Jurkat, Clone E6-1 (cell line): ENCODE data around the gene LPIN1.
"Not testable (repeated sequence)": the region's sequence is repeated elsewhere in the genome, so short reads cannot be mapped to it uniquely, and the experiment has no call there.

Experiments used
- DNase-seq: peaks from one replicate; pipeline ENCODE4 v3.0.0-alpha.2; 2011; ENCODE audit warnings: low read depth, low spot score
- H3K4me3 ChIP-seq: 2 replicates; pipeline ENCODE4 v1.5.1; 2011; ENCODE audit warnings: mild to moderate bottlenecking, low read length, control low read depth, moderate library complexity

The LPIN1 gene

GRCh38 chr2:11842336-11842735 lies 95.9 kb downstream of the LPIN1 start:
- DNase-seq: no peak
- no peak overlapping the region for H3K4me3 ChIP-seq

- not testable (repeated sequence) for H3K4me3 ChIP-seq, DNase-seq
These were observed 98.4 kb downstream of the LPIN1 start for GRCh38 chr2:11844798-11845197.

- H3K4me3 ChIP-seq, DNase-seq: not testable (repeated sequence)
These were observed 101.5 kb downstream of the LPIN1 start for GRCh38 chr2:11847935-11848334.

DNA sequence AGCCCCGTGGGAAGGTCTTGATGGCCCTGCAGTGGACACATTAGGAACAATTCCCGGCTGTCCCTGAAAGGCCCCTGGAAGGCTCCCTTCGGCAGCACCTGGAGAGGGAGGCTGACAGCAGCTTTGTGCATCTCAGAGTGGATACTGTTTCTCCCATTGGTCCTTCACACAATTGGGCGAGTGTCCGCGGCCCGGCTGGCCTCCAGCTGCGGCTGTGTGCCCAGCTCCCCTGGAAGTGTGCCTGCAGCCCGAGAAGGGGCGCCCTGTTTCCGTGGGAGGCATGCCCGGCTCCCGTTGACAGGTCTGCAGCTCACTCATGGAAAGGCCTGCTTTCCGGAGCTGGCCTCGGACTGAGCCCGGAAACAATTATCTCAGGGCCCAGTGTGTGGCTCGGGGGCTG lies 103.7 kb downstream of the LPIN1 start:
- no peak for DNase-seq
- no peak overlapping the region for H3K4me3 ChIP-seq

DNA sequence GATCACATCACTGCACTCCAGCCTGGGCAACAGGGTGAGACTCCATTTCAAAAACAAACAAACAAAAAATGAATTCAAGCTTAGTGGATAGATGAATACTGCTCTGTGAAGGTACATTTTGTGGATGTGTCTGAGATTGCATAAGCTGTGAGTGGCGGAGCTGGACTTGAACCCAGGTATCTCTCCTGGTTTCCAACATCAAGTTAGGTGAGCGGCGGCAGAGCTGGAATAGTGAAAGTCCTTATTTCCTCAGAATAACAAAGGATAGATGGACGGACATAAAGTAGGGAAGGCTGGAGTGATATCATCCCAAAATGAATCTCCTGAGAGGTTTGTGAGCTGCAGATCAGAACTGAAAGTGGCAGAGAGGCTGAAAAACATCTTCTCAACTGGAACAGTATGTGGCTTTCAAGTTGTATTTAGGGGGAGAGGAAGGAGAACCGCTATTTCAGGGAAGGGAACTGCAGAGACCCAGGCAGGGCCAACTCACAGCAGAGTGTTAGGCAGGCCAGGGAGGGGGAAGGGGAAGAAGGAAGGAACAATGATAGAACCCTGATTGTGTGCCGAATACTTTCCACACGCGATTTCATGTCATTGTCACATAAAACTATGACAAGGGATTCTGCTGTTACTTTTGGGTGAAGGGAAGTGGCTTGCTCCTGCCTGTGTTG lies 106.2 kb downstream of the LPIN1 start:
- no peak for DNase-seq
- no peak overlapping the region for H3K4me3 ChIP-seq

GRCh38 chr2:11853197-11853588 lies 106.8 kb downstream of the LPIN1 start:
- no peak overlapping the region for H3K4me3 ChIP-seq
- no peak for DNase-seq

DNA sequence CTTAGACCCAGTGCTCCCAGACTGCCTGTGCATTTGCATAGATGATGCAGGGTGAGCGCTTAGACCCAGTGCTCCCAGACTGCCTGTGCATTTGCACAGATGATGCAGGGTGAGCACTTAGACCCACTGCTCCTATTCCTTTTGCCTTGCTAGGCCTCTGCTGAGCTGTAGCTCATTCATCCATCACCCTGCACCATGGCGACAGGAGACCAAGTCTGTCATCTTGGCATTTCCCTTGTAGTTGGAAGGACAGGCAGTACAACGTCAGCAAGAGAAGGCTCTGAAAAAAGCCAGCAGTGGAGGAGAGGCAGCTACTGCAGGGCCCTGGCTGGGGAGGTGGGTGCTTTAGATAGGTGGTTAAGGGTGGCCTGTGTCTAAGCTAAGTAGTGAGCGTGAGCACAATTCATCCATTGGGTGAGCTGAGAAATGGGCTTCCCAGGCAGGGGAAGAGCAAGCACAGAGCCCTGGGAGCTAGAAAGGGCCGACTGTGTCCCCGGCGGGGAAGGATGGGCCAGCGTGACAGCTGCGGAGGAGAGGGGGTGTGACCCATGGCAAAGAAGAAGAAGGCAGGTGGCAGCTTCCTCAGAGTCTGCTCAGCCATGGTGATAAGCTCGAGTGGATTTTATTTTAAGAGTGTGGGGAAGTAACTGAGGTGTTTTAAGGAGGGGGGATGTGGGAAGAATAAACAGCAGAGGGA lies 108.8 kb downstream of the LPIN1 start:
- H3K4me3 ChIP-seq: no peak overlapping the region

GRCh38 chr2:11856095-11856494 lies 109.7 kb downstream of the LPIN1 start:
- no peak for DNase-seq
- H3K4me3 ChIP-seq: no peak overlapping the region

More for the DNA sequence above, 108.8 kb downstream of the LPIN1 start:
- DNase-seq: no peak

DNA sequence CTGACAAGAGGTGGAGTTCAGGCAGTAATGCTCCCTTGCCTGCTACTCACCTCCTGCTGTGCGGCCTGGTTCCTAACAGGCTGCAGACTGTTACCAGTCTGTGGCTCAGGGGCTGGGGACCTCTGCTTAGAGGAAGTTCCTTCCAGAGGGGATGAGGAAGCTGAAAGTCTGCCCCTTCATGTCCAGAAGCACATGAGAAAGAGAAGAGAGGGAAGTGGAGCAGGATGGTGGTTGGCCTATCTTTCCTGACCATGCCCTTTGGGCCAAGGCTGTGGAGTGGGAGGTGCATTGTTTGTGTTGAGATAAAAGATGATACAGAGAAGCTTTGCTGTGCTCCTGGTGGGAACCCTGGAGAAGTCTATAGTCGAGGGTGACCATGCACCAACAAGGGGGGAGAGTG lies 112.5 kb downstream of the LPIN1 start:
- no peak for DNase-seq
- no peak overlapping the region for H3K4me3 ChIP-seq

DNA sequence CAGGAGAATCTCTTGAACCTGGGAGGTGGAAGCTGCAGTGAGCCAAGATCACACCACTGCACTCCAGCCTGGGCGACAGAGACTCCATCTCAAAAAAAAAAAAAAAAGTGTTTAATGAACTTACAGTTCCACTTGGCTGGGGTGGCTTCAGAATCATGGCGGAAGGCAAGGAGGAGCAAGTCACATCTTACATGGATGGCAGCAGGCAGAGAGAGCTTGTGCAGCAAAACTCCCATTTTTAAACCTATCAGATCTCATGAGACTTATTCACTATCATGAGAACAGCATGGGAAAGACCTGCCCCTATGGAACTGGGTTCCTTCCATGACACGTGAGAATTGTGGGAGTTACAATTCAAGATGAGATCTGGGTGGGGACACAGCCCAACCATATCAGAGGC lies 113.5 kb downstream of the LPIN1 start:
- DNase-seq, H3K4me3 ChIP-seq: not testable (repeated sequence)

- no peak overlapping the region for H3K4me3 ChIP-seq
These were observed 114.6 kb downstream of the LPIN1 start for GRCh38 chr2:11861044-11861443.

DNA sequence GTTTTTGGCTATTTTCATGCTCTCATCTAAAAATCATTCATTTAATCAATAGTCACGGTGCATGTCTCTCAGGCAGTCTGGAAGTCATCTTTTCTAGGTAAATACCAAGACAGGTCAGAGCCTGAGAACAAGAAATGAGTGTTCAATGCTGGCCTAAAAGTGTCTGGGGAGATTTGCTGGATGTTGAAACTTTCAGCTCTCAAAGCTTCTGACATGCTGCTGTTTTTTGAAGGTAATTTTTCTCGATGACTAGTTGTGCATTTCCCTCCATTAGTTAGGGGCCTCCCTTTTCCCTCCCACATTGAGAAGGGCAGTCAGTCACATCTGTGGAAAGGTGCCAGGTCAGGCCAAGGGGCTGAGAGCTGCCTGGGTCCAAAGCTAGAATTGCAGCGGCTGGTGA lies 115.6 kb downstream of the LPIN1 start:
- DNase-seq: no peak
- H3K4me3 ChIP-seq: no peak overlapping the region

More at GRCh38 chr2:11861044-11861443, 114.6 kb downstream of the LPIN1 start:
- DNase-seq: no peak

DNA sequence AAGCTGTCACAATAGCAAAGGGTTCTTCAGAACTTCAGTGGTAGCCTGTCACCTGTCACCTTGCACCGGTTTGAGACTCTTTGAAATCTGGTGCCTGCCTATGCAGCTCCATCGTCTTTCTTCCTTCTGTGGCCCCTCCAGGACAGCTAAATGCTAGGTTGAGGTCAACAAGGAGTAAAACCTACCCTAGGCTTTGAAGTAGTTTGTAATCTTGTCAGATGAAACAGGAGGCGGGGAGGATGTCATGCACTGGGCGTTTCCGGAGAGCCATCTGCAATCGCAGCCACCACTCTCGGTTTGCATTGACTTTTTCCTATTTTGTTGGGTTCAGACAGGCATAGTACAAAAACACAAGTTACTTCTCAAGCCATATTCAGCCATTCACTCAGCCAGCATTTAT lies 116.7 kb downstream of the LPIN1 start:
- no peak for DNase-seq
- no peak overlapping the region for H3K4me3 ChIP-seq

- no peak overlapping the region for H3K4me3 ChIP-seq
- peak; percentile 55 for DNase-seq
These were observed 117.3 kb downstream of the LPIN1 start for GRCh38 chr2:11863513-11864328.

GRCh38 chr2:11864724-11865123 lies 118.3 kb downstream of the LPIN1 start:
- DNase-seq: no peak

GRCh38 chr2:11865378-11865777 lies 118.9 kb downstream of the LPIN1 start:
- H3K4me3 ChIP-seq: no peak overlapping the region
- DNase-seq: no peak

More at GRCh38 chr2:11864724-11865123, 118.3 kb downstream of the LPIN1 start:
- no peak overlapping the region for H3K4me3 ChIP-seq

DNA sequence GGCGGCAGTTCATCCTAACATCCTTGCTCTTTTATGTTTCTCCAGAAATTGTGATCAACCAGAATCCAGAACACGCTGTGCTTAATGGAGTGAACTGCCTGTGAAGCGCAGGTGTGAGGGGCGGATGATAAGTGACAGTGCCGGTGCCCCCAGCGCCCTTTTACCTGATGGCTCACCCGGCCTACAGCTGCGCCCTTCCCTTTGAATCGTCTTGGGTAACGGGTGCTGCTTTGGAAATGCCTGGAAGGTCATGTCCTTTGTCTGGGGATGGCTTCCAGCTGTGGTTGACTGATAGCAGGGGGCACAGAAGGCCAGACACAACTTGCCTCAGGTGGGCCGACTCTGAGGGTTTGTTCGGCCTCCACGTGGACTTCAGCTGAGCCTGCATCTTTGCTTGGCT lies 119.4 kb downstream of the LPIN1 start:
- no peak overlapping the region for H3K4me3 ChIP-seq
- no peak for DNase-seq

GRCh38 chr2:11866358-11867335 lies 120.2 kb downstream of the LPIN1 start:
- no peak for DNase-seq
- no peak overlapping the region for H3K4me3 ChIP-seq

- DNase-seq: no peak
- H3K4me3 ChIP-seq: no peak overlapping the region
These were observed 121.5 kb downstream of the LPIN1 start for GRCh38 chr2:11867926-11868325.
